Measurements from ENCODE around the gene HAPLN3. TPM values are rescaled to one million over a fixed set of nuclear protein-coding genes. Genes with fewer than 3 reads are reported as not detected.

HAPLN3 gene
- total RNA-seq, 4 donors from 2014 or later: 3.9 to 18.8 (median 8.9) TPM

DNA sequence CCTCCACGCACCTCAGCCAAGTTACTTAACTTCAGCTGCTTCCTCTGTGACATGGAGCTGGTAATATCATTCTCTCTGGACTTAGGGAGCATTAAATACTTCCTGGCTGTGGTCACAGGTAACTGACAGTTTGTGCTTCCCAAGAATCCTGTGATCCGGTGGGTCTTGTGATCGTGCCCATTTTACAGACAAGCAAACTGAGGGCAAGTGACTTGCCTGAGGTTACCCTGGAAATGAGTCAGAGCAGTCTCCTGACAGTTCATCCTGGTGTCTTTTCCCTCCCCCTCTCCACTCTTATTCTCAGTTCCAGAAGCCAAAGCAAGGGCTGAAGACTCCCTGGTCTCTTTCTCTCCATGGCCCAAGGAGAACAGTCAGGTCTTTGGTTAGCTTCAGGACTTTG is 56.2 kb downstream of the HAPLN3 start:
- no peak for TF ChIP-seq CTCF (IDR thresholded peaks at IDR 0.05; ENCODE audit: low read depth)

DNA sequence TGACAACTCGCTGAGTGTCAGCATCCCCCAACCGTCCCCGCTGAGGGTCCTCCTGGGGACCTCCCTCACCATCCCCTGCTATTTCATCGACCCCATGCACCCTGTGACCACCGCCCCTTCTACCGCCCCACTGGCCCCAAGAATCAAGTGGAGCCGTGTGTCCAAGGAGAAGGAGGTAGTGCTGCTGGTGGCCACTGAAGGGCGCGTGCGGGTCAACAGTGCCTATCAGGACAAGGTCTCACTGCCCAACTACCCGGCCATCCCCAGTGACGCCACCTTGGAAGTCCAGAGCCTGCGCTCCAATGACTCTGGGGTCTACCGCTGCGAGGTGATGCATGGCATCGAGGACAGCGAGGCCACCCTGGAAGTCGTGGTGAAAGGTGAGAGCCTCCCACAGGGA is 56.7 kb downstream of the HAPLN3 start:
- TF ChIP-seq CTCF (IDR thresholded peaks at IDR 0.05; ENCODE audit: low read depth): no peak

- TF ChIP-seq CTCF (IDR thresholded peaks at IDR 0.05; ENCODE audit: low read depth): no peak
Observed at GRCh38 chr15:88835646-88836045, 59.7 kb downstream of the HAPLN3 start.

DNA sequence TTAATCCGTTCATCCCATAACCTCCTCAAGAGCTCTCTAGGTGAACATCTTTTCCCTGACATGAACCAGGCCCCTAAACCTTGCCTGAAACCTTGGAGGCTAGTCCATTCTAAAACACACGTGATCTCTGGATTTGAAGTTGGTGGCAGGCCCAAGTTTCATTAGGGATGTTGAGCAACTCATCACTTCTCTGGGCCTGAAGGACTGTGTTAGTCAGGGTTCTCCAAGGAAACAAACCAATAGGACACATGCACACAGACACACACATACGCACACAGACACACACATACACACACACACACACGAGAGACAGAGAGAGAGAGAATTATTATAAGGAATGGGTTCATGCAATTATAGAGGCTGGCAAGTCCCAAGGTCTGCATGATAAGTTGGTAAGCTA is 60.2 kb downstream of the HAPLN3 start:
- no peak for TF ChIP-seq CTCF (IDR thresholded peaks at IDR 0.05; ENCODE audit: low read depth)

DNA sequence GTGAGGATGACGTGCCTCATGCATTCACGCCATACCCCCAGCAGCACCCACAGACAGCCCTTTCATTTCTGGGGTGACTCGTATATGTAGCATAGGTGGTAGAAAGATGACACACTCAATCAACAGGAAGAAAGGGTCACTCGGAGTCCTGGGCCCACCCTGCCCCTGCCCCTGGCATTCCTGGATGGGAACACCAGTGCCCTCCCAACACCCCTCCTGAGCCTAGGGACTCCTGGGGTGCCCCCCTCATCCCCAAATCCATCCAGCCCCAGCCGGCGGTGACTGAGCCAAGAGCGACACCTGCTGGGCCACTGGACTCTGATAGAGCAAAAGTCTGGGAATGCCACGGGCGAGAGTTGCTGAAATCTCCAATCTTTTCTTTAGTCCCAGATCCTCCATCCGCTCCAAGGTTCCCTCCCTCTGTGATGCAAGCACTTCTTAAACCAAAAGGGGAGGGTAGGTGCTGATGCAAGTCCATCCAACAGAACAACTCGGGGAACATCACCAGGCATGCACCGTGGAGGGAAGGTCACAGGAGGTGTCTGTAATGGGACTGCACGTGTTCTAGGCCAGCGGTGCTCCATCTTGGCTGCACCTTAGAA is 61.0 kb downstream of the HAPLN3 start:
- no peak for TF ChIP-seq CTCF (IDR thresholded peaks at IDR 0.05; ENCODE audit: low read depth)

GRCh38 chr15:88833731-88834100 is 61.6 kb downstream of the HAPLN3 start:
- TF ChIP-seq CTCF (IDR thresholded peaks at IDR 0.05; ENCODE audit: low read depth): no peak

DNA sequence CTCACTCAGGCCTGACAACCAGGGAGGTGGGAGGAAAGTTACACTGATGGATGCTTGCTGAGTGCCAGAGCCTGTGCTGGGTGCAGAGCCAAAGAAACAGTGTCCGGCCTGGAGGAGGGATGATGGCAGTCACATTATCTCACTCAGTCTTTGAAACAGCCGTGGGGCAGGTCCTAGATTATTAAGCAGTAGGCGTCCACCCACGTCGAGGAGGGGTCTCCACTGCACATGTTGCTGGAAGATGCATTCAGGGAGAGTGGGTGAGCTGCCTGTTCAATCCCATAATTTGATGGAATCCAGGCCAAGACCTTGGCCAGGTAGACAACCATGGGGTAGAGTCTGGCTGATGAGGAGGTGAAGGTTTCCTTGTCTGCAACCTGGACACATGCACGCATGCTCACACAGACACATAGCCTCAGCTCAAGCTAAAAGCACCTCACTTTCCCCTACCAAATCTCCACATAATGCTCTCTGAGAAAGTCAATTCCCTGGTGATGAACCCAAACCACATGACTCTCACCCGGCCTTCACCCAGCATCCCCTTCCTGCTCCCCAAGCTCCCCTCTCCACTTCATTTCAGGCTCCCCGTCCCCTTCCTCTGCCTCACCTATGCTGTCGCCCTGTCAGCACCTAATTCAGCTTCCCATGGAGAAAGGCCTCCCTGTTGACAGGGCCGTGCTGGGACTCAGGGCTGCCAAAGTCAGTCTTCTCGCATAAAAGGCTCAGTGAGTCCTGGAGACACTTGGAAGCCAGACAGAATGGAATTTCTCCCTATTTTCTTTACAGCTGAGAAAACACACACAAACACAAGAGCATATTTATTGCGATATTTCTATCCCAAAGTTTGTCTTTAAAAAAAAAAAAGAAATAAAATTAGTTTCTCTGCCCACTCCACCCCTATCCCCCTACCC is 62.3 kb downstream of the HAPLN3 start:
- no peak for TF ChIP-seq CTCF (IDR thresholded peaks at IDR 0.05; ENCODE audit: low read depth)

All from subcutaneous adipose tissue (tissue), 4 donors.